Heart left ventricle (tissue), 13 donors: Measurements from ENCODE around the gene KCP.

ENCODE experiments used
- POLR2A ChIP-seq, 2 donors: fragments of 450-650 bp; IDR thresholded peaks; one replicate each; pipeline ENCODE4 v1.6.1; 2017; ENCODE audit warnings: antibody characterized with exemption in 2 of 2, mild to moderate bottlenecking in 2 of 2, moderate library complexity in 2 of 2
- TF ChIP-seq, protein P1 (sequence below), 12 donors: fragments of 200-600 bp; sonication (generic) in 4 of 12; IDR thresholded peaks; one replicate each; pipeline versions ENCODE4 v1.5.0 to v1.8.0; 2018 to 2022; ENCODE audit warnings: antibody characterized with exemption in 12 of 12, mild to moderate bottlenecking in 5 of 12
- donor health status: ischemic (EF 13 %, LVEDD 7.1; RV severe dilation, severe dysfunction).
- donor health status: DM: no; HTN: yes; CAD: no.
- donor health status: DM: no; HTN: no; CAD: no.
- donor health status: ischemic (EF 25% LVEDD 6.9; RV normal size, moderate dysfunction).
- donor health status: ischemic (EF 25% LVEDD 5.7; RV mildly dilated, moderate dysfunction).
- donor health status: ischemic (EF 35%, LVEDD 5.7; RV mildly dilated, moderate dysfunction).
- donor health status: nonischemic (EF 11% LVEDD 7.7; RV severe dilation, severe dysfunction).
- donor health status: DM: yes; HTN: yes; CAD: no.
- donor health status: PGD.
- donor health status: ischemic (EF 29% LVEDD 5.4; RV normal size, mild dysfunction).
- donor health status: nonischemic (EF 23%, LVEDD 6.1; RV moderate dilation, normal function).

GRCh38 chr7:128911423-128912031, 1.0 kb upstream of the KCP start:
- TF ChIP-seq, protein P1, sequence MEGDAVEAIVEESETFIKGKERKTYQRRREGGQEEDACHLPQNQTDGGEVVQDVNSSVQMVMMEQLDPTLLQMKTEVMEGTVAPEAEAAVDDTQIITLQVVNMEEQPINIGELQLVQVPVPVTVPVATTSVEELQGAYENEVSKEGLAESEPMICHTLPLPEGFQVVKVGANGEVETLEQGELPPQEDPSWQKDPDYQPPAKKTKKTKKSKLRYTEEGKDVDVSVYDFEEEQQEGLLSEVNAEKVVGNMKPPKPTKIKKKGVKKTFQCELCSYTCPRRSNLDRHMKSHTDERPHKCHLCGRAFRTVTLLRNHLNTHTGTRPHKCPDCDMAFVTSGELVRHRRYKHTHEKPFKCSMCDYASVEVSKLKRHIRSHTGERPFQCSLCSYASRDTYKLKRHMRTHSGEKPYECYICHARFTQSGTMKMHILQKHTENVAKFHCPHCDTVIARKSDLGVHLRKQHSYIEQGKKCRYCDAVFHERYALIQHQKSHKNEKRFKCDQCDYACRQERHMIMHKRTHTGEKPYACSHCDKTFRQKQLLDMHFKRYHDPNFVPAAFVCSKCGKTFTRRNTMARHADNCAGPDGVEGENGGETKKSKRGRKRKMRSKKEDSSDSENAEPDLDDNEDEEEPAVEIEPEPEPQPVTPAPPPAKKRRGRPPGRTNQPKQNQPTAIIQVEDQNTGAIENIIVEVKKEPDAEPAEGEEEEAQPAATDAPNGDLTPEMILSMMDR (IDR thresholded peaks at IDR 0.05): no peak
- TF ChIP-seq POLR2A (IDR thresholded peaks at IDR 0.05): no peak
